HG02642 (cell line): ENCODE data around the gene RANBP9.
A peak's percentile ranks its signal among the peaks of the same experiment; 100 is the strongest.

Experiments
- ATAC-seq: cut with Tn5 transposase; IDR thresholded peaks from one replicate; pipeline ENCODE4 v1.9.1; 2021; ENCODE audit warnings: mild to moderate bottlenecking; ENCODE audit not compliant: unreplicated experiment, poor library complexity

Gene RANBP9

GRCh38 chr6:13680448-13680968, 31.1 kb downstream of the RANBP9 start:
- no peak for ATAC-seq

GRCh38 chr6:13679996-13680395, 31.6 kb downstream of the RANBP9 start:
- ATAC-seq: no peak

GRCh38 chr6:13678255-13678983, 33.2 kb downstream of the RANBP9 start:
- no peak for ATAC-seq

- ATAC-seq: no peak
Measured at GRCh38 chr6:13677878-13678254, 33.8 kb downstream of the RANBP9 start.

- no peak for ATAC-seq
Measured at GRCh38 chr6:13676551-13677156, 35.0 kb downstream of the RANBP9 start.

- no peak for ATAC-seq
Measured at GRCh38 chr6:13674533-13675190, 37.0 kb downstream of the RANBP9 start.

GRCh38 chr6:13673825-13674444, 37.7 kb downstream of the RANBP9 start:
- ATAC-seq: no peak

- no peak for ATAC-seq
Measured at GRCh38 chr6:13673368-13673767, 38.3 kb downstream of the RANBP9 start.

GRCh38 chr6:13672904-13673303, 38.7 kb downstream of the RANBP9 start:
- no peak for ATAC-seq

GRCh38 chr6:13671548-13672127, 40.0 kb downstream of the RANBP9 start:
- no peak for ATAC-seq

- no peak for ATAC-seq
Measured at GRCh38 chr6:13669476-13669875, 42.2 kb downstream of the RANBP9 start.

GRCh38 chr6:13668291-13668928, 43.2 kb downstream of the RANBP9 start:
- peak; percentile 53 for ATAC-seq

- no peak for ATAC-seq
Measured at GRCh38 chr6:13667655-13668054, 44.0 kb downstream of the RANBP9 start.

- no peak for ATAC-seq
Measured at GRCh38 chr6:13666194-13667105, 45.2 kb downstream of the RANBP9 start.

- ATAC-seq: no peak
Measured at GRCh38 chr6:13664703-13665352, 46.8 kb downstream of the RANBP9 start.

- no peak for ATAC-seq
Measured at GRCh38 chr6:13663986-13664385, 47.6 kb downstream of the RANBP9 start.

GRCh38 chr6:13662651-13663334, 48.8 kb downstream of the RANBP9 start:
- ATAC-seq: no peak

- no peak for ATAC-seq
Measured at GRCh38 chr6:13661647-13662046, 50.0 kb downstream of the RANBP9 start.
